GM18951 (cell line): ENCODE results near the gene ST3GAL2.

ENCODE experiments used
- POLR2A ChIP-seq: IDR thresholded peaks from 4 replicates; pipeline ENCODE4 v1.6.1; 2011; ENCODE audit warnings: mild to moderate bottlenecking; ENCODE audit not compliant: insufficient read length, insufficient read depth; ENCODE audit errors: extremely low read depth
- in situ Hi-C: fragments of 300-500 bp; cut with MboI; formaldehyde crosslinking; loops from one replicate; pipeline ENCODE4 v1.12.0; 2022; ENCODE audit warnings: low sequenced_read_pairs, mixed read lengths, inconsistent platforms; ENCODE audit not compliant: unreplicated experiment

Gene ST3GAL2

DNA sequence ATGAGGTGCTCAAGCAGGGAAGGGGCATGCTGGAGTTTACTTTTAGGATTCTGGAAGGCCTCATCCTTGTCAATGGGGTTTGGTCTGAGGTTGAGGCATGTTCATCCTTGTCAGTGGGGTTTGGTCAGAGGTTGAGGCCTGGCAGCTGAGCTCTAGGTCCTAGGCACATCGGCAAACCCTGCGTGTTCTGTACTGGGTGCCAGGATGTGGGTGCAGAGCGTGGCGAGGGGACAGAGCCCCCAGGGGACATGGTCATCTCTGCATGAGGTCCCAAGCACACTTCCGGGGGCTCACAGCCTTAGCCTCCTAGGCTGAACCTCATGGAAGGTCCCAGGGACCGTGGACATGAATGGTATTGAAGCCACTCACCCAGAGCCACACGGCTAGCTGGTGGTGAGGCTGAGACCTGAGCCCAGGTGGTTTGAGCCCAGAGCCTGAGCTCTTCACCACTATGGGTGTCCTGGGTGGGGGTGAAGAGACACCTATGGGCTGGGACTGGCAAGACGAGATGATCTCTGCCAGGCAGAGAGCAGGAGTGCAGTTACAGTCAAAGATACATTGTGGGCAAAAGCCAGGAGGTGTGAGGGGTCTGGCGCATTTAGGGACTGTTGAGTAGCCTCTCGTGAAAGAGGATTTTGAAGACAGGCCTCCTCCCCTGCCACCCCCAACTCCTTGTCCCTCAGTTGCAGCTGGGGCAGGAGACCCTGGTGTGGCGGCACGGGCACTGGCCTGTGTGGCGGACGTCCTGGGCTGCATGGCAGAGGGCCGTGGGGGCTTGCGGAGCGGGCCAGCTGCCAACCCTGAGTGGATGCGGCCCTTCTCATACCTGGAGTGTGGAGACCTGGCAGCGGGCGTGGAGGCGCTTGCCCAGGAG lies 34.8 kb upstream of the ST3GAL2 start:
- in situ Hi-C loops = no loop called here
- TF ChIP-seq POLR2A = no peak

GRCh38 chr16:70472786-70473433 lies 34.0 kb upstream of the ST3GAL2 start:
- TF ChIP-seq POLR2A = no peak
- in situ Hi-C loops = no loop called here

GRCh38 chr16:70470927-70471341 lies 32.0 kb upstream of the ST3GAL2 start:
- in situ Hi-C loops = no loop called here
- no peak for TF ChIP-seq POLR2A

- in situ Hi-C loops = no loop called here
- TF ChIP-seq POLR2A = no peak
Measured at GRCh38 chr16:70470141-70470926, 31.4 kb upstream of the ST3GAL2 start.

- in situ Hi-C loops = no loop called here
Measured at GRCh38 chr16:70468776-70469525, 30.1 kb upstream of the ST3GAL2 start.

DNA sequence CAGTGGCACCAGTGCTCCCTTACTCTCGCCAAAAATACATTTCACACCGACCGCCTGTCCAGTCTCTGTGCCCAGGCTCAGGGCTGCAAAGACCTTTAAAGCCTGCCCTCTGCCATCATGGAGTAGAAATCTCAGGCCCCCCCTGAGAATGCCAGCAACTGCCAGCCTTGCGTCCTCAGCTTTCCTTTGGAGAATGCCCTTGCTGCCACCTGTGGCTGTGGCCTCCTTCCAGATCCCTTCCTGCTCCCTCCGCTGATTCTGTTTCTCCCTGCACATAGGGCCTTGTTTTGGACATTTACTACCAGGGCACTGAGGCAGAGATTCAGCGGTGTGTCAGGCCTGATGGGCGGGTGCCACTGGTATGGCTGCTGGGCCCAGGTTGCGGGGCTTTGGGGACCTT lies 28.7 kb upstream of the ST3GAL2 start:
- in situ Hi-C loops = no loop called here
- TF ChIP-seq POLR2A = no peak

More at GRCh38 chr16:70468776-70469525, 30.1 kb upstream of the ST3GAL2 start:
- TF ChIP-seq POLR2A = no peak

GRCh38 chr16:70467113-70467512 lies 28.2 kb upstream of the ST3GAL2 start:
- no peak for TF ChIP-seq POLR2A
- in situ Hi-C loops = no loop called here

DNA sequence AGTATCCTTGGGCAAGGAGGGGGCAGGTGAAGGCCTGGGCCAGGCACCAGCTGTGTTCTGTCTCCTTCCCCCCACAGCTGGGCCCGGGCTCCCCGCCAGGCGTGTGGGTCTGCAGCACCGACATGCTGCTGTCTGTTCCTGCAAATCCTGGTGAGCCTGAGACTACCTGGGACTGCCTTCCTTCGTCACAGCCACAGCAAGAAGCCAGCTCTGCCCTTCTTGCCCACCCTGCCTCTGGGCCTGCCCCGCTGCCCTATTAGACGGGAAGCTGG lies 27.8 kb upstream of the ST3GAL2 start:
- in situ Hi-C loops = no loop called here
- TF ChIP-seq POLR2A = no peak

DNA sequence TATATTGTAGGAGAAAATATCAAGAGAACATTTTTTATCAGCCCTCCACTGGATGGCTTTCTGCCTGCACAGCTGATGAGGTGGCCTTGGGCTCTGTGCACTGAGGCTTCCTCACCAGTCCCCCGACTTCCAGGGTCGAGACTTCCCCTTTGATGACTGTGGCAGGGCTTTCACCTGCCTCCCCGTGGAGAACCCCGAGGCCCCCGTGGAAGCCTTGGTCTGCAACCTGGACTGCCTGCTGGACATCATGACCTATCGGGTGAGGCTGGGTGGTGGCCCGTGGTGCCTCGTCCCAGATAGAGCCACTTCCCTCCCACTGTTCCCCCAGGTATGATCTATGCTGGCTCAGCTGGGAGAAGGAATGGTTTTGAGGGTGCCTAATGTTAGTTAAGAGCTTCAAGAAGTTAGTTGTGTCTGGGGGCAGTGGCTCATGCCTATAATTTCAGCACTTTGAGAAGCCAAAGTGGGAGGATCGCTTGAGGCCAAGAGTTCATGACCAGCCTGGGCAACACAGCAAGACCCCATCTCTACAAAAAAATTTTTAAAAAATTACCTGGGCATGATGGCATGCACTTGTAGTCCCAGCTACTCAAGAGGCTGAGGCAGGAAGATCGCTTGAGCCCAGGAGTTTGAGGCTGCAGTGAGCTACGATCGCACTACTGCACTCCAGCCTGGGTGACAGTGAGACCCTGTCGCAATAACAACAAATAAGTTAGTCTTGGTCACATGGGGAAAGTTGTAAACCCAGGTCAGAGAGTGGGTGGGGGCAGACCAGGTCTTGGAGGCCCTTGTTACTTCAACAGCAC lies 27.3 kb upstream of the ST3GAL2 start:
- no peak for TF ChIP-seq POLR2A
- in situ Hi-C loops = no loop called here

DNA sequence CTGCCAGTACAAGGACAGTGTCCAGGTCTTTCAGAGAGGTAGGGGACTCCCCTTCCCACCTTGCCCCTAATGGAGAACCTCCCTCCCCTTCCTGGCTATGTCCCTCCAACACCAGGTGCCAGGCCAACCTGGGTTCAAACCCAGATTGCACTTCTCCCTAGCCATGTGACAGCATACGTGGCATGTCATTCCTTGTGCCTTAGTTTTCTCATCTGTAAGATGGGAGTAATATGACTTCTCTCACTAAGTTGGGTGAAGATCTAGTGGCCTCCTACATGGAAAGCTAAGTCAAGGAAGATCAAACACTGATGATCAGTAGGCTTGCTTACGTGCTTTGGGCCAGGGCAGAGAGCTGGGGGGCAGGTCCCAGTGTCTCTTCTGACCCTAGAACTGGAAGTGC lies 24.3 kb upstream of the ST3GAL2 start:
- in situ Hi-C loops = no loop called here
- TF ChIP-seq POLR2A = no peak

DNA sequence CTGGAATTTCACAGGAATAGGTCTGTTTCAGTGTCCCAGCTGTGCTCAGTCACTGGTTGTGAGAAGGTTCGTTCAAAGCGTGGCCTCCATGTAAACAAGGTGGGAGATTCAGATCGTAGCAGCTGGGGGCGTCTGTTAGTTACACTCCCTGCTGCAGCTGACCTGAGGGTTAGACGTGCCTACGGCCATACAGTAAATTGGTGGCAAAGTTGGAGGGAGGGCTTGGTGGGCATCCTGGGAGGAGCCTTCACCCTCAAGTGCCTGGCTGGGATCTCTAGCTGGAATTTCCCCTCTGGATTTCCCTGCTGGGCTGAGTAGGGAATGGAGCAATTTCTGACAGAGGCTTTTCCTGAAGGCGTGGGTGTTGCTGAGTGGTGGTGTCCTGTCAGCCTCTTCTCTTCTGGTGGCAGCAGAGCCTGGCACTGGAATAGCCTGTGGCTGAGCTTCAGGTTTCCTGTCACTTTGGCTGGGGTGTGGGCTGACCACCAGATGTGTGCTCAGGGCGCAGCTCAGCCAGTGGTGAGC lies 21.9 kb upstream of the ST3GAL2 start:
- in situ Hi-C loops = no loop called here

GRCh38 chr16:70457446-70458166 lies 18.7 kb upstream of the ST3GAL2 start:
- in situ Hi-C loops = no loop called here
- no peak for TF ChIP-seq POLR2A

More for the DNA sequence above, 21.9 kb upstream of the ST3GAL2 start:
- TF ChIP-seq POLR2A = no peak

GRCh38 chr16:70455910-70456309 lies 17.0 kb upstream of the ST3GAL2 start:
- no peak for TF ChIP-seq POLR2A
- in situ Hi-C loops = no loop called here
